GM23338 (cell line): ENCODE measurements around the gene DNAH10. TPM values are rescaled to one million over a fixed set of nuclear protein-coding genes. Genes with fewer than 3 reads are reported as not detected.

Experiments
- ATAC-seq: fragments of 200-7000 bp; cut with Tn5 transposase; 3 replicates; pipeline ENCODE4 v1.9.1; 2020
- DNase-seq: peaks from one replicate; pipeline ENCODE4 v3.0.0-alpha.2; 2015; ENCODE audit warnings: low spot score
- H2AFZ ChIP-seq: fragments of 200-600 bp; sonication (generic); 2 replicates; pipeline ENCODE4 v1.8.0; 2016; ENCODE audit warnings: antibody characterized with exemption, mild to moderate bottlenecking, moderate library complexity
- H3F3A ChIP-seq: fragments of 200-600 bp; sonication (generic); replicated peaks from 2 replicates; pipeline ENCODE4 v1.8.0; 2017; ENCODE audit warnings: antibody characterized with exemption, mixed run types, low read depth
- H3K27ac ChIP-seq: fragments of 200-600 bp; sonication (generic); 2 replicates; pipeline ENCODE4 v1.6.1; 2016; ENCODE audit warnings: low read depth
- H3K27me3 ChIP-seq: fragments of 200-600 bp; sonication (generic); 2 replicates; pipeline ENCODE4 v1.8.0; 2016; ENCODE audit warnings: mild to moderate bottlenecking, mixed run types, moderate library complexity; ENCODE audit not compliant: insufficient read depth
- H3K36me3 ChIP-seq: fragments of 200-600 bp; sonication (generic); 2 replicates; pipeline ENCODE4 v1.8.0; 2016; ENCODE audit warnings: mild to moderate bottlenecking; ENCODE audit not compliant: insufficient read depth
- H3K4me1 ChIP-seq: fragments of 200-600 bp; sonication (generic); 2 replicates; pipeline ENCODE4 v1.8.0; 2016; ENCODE audit warnings: mild to moderate bottlenecking, moderate library complexity; ENCODE audit not compliant: insufficient read depth
- H3K4me2 ChIP-seq: fragments of 200-600 bp; sonication (generic); 2 replicates; pipeline ENCODE4 v1.7.1; 2017; ENCODE audit warnings: mixed run types
- H3K4me3 ChIP-seq: fragments of 200-600 bp; sonication (generic); 2 replicates; pipeline ENCODE4 v1.6.1; 2016; ENCODE audit warnings: mixed run types
- H3K79me2 ChIP-seq: fragments of 200-600 bp; sonication (generic); replicated peaks from 2 replicates; pipeline ENCODE4 v1.8.0; 2017; ENCODE audit warnings: mild to moderate bottlenecking; ENCODE audit not compliant: insufficient read depth
- H3K9me2 ChIP-seq: fragments of 200-600 bp; sonication (generic); 2 replicates; pipeline ENCODE4 v1.8.0; 2017; ENCODE audit not compliant: insufficient read depth
- H4K20me1 ChIP-seq: fragments of 200-600 bp; sonication (generic); replicated peaks from 2 replicates; pipeline ENCODE4 v1.8.0; 2017; ENCODE audit warnings: mild to moderate bottlenecking; ENCODE audit not compliant: insufficient read depth
- H3K27ac Mint-ChIP-seq: 2 replicates; pipeline ENCODE4 v1.8.0; 2020; ENCODE audit warnings: inconsistent platforms, mild to moderate bottlenecking, moderate library complexity, mixed read lengths
- H3K27me3 Mint-ChIP-seq: 3 replicates; pipeline ENCODE4 v1.8.0; 2022; ENCODE audit warnings: low read depth, mild to moderate bottlenecking, moderate library complexity, mixed read lengths, inconsistent platforms; ENCODE audit not compliant: insufficient read depth, poor library complexity
- H3K36me3 Mint-ChIP-seq: 3 replicates; pipeline ENCODE4 v1.8.0; 2021; ENCODE audit warnings: low read depth, mild to moderate bottlenecking, inconsistent platforms, moderate library complexity, mixed read lengths
- H3K4me1 Mint-ChIP-seq: 3 replicates; pipeline ENCODE4 v1.8.0; 2020; ENCODE audit warnings: mild to moderate bottlenecking, inconsistent platforms, mixed read lengths
- H3K4me3 Mint-ChIP-seq: 3 replicates; pipeline ENCODE4 v1.8.0; 2021; ENCODE audit warnings: moderate library complexity, mild to moderate bottlenecking, inconsistent platforms, mixed read lengths
- H3K9me3 Mint-ChIP-seq: 3 replicates; pipeline ENCODE4 v1.8.0; 2020; ENCODE audit warnings: moderate library complexity, mild to moderate bottlenecking, inconsistent platforms, mixed read lengths
- CREB1 ChIP-seq: fragments of 250-450 bp; sonication (Bioruptor Pico); IDR thresholded peaks from 2 replicates; pipeline ENCODE4 v1.5.0; 2020; ENCODE audit warnings: low read depth, mild to moderate bottlenecking, moderate library complexity
- CTCF ChIP-seq, 2 experiments: fragments of 200-600 bp in 1 of 2; sonication (generic) in 1 of 2; conservative IDR thresholded peaks; 2 replicates each; pipeline versions ENCODE4 v1.5.1 to v1.6.1; 2016 to 2017; ENCODE audit warnings: antibody characterized with exemption in 2 of 2, low read depth in 2 of 2, mild to moderate bottlenecking in 2 of 2, moderate library complexity in 1 of 2
- ETS1 ChIP-seq: IDR thresholded peaks from 2 replicates; pipeline ENCODE4 v1.6.1; 2016; ENCODE audit warnings: antibody characterized with exemption
- EZH2 ChIP-seq: fragments of 200-600 bp; sonication (generic); IDR thresholded peaks from one replicate; pipeline ENCODE4 v1.8.0; 2017; ENCODE audit warnings: antibody characterized with exemption, mild to moderate bottlenecking, low read depth; ENCODE audit not compliant: unreplicated experiment
- EZH2phosphoT487 ChIP-seq: fragments of 200-600 bp; sonication (generic); IDR thresholded peaks from one replicate; pipeline ENCODE4 v1.8.1; 2018; ENCODE audit warnings: antibody characterized with exemption; ENCODE audit not compliant: unreplicated experiment
- JUNB ChIP-seq: IDR thresholded peaks from one replicate; pipeline ENCODE4 v1.6.1; 2016; ENCODE audit warnings: antibody characterized with exemption; ENCODE audit not compliant: unreplicated experiment
- NANOG ChIP-seq: IDR thresholded peaks from 2 replicates; pipeline ENCODE4 v1.6.1; 2016; ENCODE audit warnings: antibody characterized with exemption, borderline replicate concordance
- POLR2AphosphoS5 ChIP-seq: IDR thresholded peaks from 2 replicates; pipeline ENCODE4 v1.6.1; 2016; ENCODE audit warnings: antibody characterized with exemption, low read depth
- REST ChIP-seq: IDR thresholded peaks from one replicate; pipeline ENCODE4 v1.6.1; 2018; ENCODE audit warnings: antibody characterized with exemption; ENCODE audit not compliant: unreplicated experiment
- STAT1 ChIP-seq: IDR thresholded peaks from one replicate; pipeline ENCODE4 v1.6.1; 2016; ENCODE audit warnings: antibody characterized with exemption; ENCODE audit not compliant: unreplicated experiment
- ZNF114 ChIP-seq: fragments of 250-450 bp; sonication (Bioruptor Pico); IDR thresholded peaks from 2 replicates; pipeline ENCODE4 v1.5.0; 2020; ENCODE audit warnings: mild to moderate bottlenecking, moderate library complexity
- ZNF331 ChIP-seq: fragments of 250-450 bp; sonication (Bioruptor Pico); IDR thresholded peaks from 2 replicates; pipeline ENCODE4 v1.5.0; 2020; ENCODE audit warnings: low read depth, mild to moderate bottlenecking, moderate library complexity
- ZNF462 ChIP-seq: fragments of 250-450 bp; sonication (Bioruptor Pico); IDR thresholded peaks from 2 replicates; pipeline ENCODE4 v1.5.0; 2020; ENCODE audit warnings: mild to moderate bottlenecking, moderate library complexity
- polyA plus RNA-seq: library from polyadenylated mRNA; unstranded; fragments of >200 nt; fragmentation: Nextera tagmentation; extraction: Ambion mirVana; gene quantifications from 2 replicates; pipeline ENCODE4 v1.2.1, GENCODE V29; 2016
- total RNA-seq: library from RNA; depleted of rRNA; stranded (reverse); fragments of >200 nt; shearing (Covaris generic); gene quantifications from 2 replicates; pipeline ENCODE4 v1.2.3, GENCODE V29; 2014

DNAH10 gene
- total and polyA plus RNA-seq, 2 experiments from 2014 or later, result 0.03 TPM

GRCh38 chr12:123888989-123889388 lies 126.9 kb downstream of the DNAH10 start:
- Histone ChIP-seq H4K20me1 (no peaks in the 10 kb centered on the region), H3K9me2 (no peaks in the 10 kb centered on the region), H3K79me2 (no peaks in the 10 kb centered on the region), H3K4me2 (no peak overlapping the region), H3K36me3 (no peaks in the 10 kb centered on the region), H3K27ac (no peak overlapping the region), H3K4me1 (no peaks in the 10 kb centered on the region), H2AFZ (no peak overlapping the region; the same call in 1 of the 2 replicates), H3K27me3 (no peaks in the 10 kb centered on the region), H3K4me3 (no peak overlapping the region), H3F3A (no peaks in the 10 kb centered on the region)
- Mint-ChIP-seq H3K9me3 (no peaks in the 10 kb centered on the region), H3K4me3 (no peak overlapping the region), H3K36me3 (no peaks in the 10 kb centered on the region), H3K4me1 (peaks cover 13% of the 10 kb centered on the region), H3K27me3 (peaks cover 7% of the 10 kb centered on the region), H3K27ac (no peak overlapping the region)
- ATAC-seq (no peak), DNase-seq (no peak)
- TF ChIP-seq STAT1 (no peak), NANOG (no peak), CTCF (conservative IDR thresholded peaks at IDR 0.05; ENCODE audit: low read depth in 2 of 2) (no peak), CREB1 (CRISPR knock-in tag) (no peak), REST (no peak), ZNF114 (no peak), ZNF331 (CRISPR knock-in tag) (no peak), EZH2phosphoT487 (no peak), EZH2 (no peak), JUNB (no peak), ZNF462 (CRISPR knock-in tag) (no peak), ETS1 (no peak), POLR2AphosphoS5 (no peak)
